Esophagus (tissue), 2 donors: ENCODE results near the gene KIF9. TPM values are rescaled to one million over a fixed set of nuclear protein-coding genes. Genes with fewer than 3 reads are reported as not detected.
"Not testable (repeated sequence)": the region's sequence is repeated elsewhere in the genome, so short reads cannot be mapped to it uniquely, and the experiment has no call there.

Experiments used
- H3K27ac ChIP-seq, 2 donors: one replicate each; pipeline ENCODE4 v1.5.1; 2013; ENCODE audit warnings: low read depth in 2 of 2, mild to moderate bottlenecking in 2 of 2, inconsistent platforms in 1 of 2, low read length in 1 of 2, moderate library complexity in 1 of 2
- H3K27me3 ChIP-seq, 2 donors: one replicate each; pipeline ENCODE4 v1.6.1; 2013; ENCODE audit warnings: low read length in 2 of 2, control low read depth in 1 of 2, mild to moderate bottlenecking in 1 of 2; ENCODE audit not compliant: insufficient read depth in 2 of 2, control insufficient read depth in 1 of 2
- H3K36me3 ChIP-seq, 2 donors: one replicate each; pipeline ENCODE4 v1.6.1; 2013; ENCODE audit warnings: low read length in 1 of 2; ENCODE audit not compliant: control insufficient read depth in 2 of 2, insufficient read depth in 2 of 2
- H3K4me1 ChIP-seq, 2 donors: one replicate each; pipeline ENCODE4 v1.6.1; 2013; ENCODE audit warnings: low read length in 1 of 2; ENCODE audit not compliant: control insufficient read depth in 2 of 2, insufficient read depth in 2 of 2
- H3K4me3 ChIP-seq, 2 donors: one replicate each; pipeline ENCODE4 v1.5.1; 2013; ENCODE audit warnings: low read length in 2 of 2, mild to moderate bottlenecking in 2 of 2, low read depth in 1 of 2, moderate library complexity in 1 of 2
- H3K9me3 ChIP-seq, 2 donors: one replicate each; pipeline ENCODE4 v1.6.1; 2013; ENCODE audit warnings: mild to moderate bottlenecking in 2 of 2, low read depth in 1 of 2, low read length in 1 of 2, moderate library complexity in 1 of 2; ENCODE audit not compliant: control insufficient read depth in 2 of 2, insufficient read depth in 1 of 2
- WGBS, 2 donors: extraction: QIAGEN DNeasy Blood & Tissue Kit; methylation state at CpG; one replicate each; pipeline ENCODE4 v1.1.7; 2013; 5-methylcytosine and 5-hydroxymethylcytosine counted together
- polyA plus RNA-seq, 2 donors: library from polyadenylated mRNA; stranded (reverse); fragments of 200-250 nt; gene quantifications; one replicate each; pipeline ENCODE4 v1.2.3, GENCODE V29; 2013
- donor health status: healthy with polysubstance abuse.
- donor health status: Bipolar disorder and iron deficiency.

The KIF9 gene
- polyA plus RNA-seq, 2 donors: 3.5 to 6.6 TPM

DNA sequence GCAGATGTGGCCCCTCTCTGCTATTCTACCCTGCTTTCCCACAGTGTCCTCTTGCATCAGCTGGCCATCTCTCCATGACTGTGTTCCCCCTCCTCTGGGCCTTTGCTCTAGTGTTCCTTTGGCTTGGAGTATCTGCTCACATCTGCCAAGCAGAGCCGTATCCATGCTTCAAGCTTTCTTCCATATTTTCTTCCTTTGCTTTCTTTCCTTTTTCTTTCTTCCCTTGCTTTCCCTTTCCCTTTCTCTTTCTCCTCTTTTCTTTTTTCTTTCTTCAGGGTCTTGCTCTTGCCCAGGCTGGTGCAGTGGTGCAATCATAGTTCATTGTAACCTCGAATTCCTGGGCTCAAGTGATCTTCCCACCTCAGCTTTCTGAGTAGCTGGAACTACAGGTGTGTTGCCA is 12.7 kb upstream of the KIF9 start:
- peaks cover 0 to 3% of the 10 kb centered on the region in 2 donors for H3K36me3 ChIP-seq
- no peak overlapping the region for H3K4me3 ChIP-seq
- peaks cover 3% of the 10 kb centered on the region in 2 donors for H3K4me1 ChIP-seq
- WGBS, 2 donors: 80 to 85% methylated on average over 2 of the region's 2 CpGs
- H3K27me3 ChIP-seq: no peaks in the 10 kb centered on the region
- H3K9me3 ChIP-seq: no peaks in the 10 kb centered on the region
- no peak overlapping the region for H3K27ac ChIP-seq

DNA sequence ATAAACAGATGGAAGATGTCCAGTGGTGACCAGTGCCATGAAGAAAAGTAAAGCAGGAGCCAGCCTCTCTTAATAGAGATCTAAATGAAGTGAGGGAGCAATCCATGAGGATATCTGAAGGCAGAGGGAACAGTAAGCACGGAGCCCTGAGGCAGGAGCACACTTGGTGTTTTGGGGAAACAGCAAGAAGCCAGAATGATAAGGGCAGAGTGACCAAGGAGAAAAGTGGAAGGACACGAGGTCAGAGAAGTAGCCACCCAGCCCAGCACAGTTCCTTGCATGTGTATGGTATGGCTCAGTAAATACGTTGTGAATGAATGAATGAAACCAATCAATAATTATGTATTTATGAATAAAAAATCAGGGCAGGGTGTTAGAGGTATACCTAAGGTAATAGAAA is 11.8 kb upstream of the KIF9 start:
- H3K9me3 ChIP-seq: no peaks in the 10 kb centered on the region
- H3K27ac ChIP-seq: no peak overlapping the region
- peaks cover 0 to 3% of the 10 kb centered on the region in 2 donors for H3K36me3 ChIP-seq
- H3K4me3 ChIP-seq: no peak overlapping the region
- 85 to 91% methylated on average over 3 of the region's 3 CpGs for WGBS, 2 donors
- H3K4me1 ChIP-seq: peaks cover 3% of the 10 kb centered on the region in 2 donors
- H3K27me3 ChIP-seq: no peaks in the 10 kb centered on the region

DNA sequence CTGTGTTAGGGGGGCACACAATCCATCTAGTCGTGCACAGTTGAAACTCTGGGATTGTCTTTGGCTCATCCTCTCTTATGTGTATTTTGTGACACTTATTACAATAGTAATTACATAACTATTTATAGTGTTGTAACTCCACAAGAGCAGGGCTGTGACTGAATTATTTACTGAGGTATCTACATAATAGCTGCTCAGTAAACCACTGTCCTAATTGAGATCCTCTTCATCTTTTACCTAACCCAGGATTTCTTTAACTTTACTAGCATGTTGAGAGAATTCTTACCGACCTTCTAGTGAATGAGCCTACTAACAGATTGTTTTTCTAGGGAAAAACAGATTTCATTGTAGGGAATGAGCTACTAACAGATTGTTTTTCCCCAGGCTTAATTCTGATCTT is 11.2 kb upstream of the KIF9 start:
- H3K27me3 ChIP-seq: no peaks in the 10 kb centered on the region
- 87 to 91% methylated on average over 2 of the region's 2 CpGs for WGBS, 2 donors

DNA sequence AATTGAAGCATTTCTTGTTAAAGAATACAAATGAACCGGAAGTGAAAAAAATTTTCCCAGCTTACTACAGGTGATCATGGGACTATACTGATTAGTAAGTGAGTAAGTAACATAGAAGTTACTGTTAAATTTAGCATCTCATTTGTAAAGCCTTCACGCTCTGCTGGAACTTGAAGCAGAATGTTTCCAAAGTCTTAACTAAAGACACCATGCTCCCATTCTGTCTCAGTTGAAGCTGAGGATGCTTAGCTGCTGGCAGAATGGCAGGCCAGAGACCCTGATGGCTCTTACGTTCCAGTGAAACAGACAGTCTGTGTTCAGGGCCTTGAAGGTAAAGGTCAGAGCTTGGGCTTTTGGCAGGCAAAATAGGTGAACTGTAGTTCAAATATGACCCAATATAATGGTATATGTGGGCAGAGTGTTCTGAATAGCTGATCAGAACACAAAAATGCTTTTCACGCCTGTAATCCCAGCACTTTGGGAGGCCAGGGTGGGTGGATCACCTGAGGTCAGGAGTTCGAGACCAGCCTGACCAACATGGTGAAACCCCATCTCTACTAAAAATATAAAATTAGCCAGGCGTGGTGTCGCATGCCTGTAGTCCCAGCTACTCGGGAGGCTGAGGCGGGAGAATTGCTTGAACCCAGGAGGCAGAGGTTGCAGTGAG is 9.3 kb upstream of the KIF9 start:
- WGBS, 2 donors: 94% methylated on average over 9 of the region's 9 CpGs
- not testable (repeated sequence) for H3K4me3 ChIP-seq, H3K4me1 ChIP-seq, H3K27ac ChIP-seq, H3K36me3 ChIP-seq, H3K9me3 ChIP-seq, H3K27me3 ChIP-seq

More for the DNA sequence above, 11.2 kb upstream of the KIF9 start:
- Histone ChIP-seq H3K4me1 (peaks cover 3% of the 10 kb centered on the region in 2 donors), H3K27ac (no peak overlapping the region), H3K36me3 (peaks cover 0 to 3% of the 10 kb centered on the region in 2 donors), H3K9me3 (no peaks in the 10 kb centered on the region), H3K4me3 (no peak overlapping the region)

DNA sequence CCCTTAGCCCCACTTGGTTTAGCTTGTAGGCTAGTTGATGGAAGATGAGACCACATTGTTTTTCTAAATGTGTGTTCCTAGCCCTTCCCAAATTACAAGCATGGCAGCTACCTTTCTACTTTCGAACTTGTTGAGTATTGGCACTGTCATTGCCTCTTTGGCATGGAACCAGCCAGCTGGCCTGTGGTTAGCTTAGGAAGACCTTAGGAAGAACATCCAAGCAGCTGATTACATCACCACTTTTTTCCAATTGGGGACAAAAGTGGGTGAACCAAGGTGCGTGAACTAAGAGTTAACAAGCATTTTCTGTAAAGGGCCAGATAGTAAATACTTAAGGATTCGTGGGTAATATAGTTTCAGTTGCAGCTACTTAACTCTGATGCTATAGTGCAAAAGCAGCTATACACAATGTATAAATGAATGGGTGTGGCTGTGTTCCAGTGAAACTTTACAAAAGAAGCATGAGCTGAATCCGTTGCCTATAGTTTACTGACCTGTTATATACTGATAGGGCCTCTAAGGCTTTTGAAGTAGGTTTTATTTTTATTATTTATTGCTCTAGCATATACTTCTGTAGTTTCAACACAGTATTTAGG is 8.7 kb upstream of the KIF9 start:
- no peak overlapping the region for H3K4me3 ChIP-seq
- peak overlapping the region; percentile 7 to 18 for H3K27ac ChIP-seq
- no peaks in the 10 kb centered on the region for H3K27me3 ChIP-seq
- H3K4me1 ChIP-seq: peaks cover 0 to 3% of the 10 kb centered on the region in 2 donors
- 70 to 75% methylated on average over 4 of the region's 4 CpGs for WGBS, 2 donors
- no peaks in the 10 kb centered on the region for H3K9me3 ChIP-seq
- H3K36me3 ChIP-seq: peaks cover 0 to 3% of the 10 kb centered on the region in 2 donors

DNA sequence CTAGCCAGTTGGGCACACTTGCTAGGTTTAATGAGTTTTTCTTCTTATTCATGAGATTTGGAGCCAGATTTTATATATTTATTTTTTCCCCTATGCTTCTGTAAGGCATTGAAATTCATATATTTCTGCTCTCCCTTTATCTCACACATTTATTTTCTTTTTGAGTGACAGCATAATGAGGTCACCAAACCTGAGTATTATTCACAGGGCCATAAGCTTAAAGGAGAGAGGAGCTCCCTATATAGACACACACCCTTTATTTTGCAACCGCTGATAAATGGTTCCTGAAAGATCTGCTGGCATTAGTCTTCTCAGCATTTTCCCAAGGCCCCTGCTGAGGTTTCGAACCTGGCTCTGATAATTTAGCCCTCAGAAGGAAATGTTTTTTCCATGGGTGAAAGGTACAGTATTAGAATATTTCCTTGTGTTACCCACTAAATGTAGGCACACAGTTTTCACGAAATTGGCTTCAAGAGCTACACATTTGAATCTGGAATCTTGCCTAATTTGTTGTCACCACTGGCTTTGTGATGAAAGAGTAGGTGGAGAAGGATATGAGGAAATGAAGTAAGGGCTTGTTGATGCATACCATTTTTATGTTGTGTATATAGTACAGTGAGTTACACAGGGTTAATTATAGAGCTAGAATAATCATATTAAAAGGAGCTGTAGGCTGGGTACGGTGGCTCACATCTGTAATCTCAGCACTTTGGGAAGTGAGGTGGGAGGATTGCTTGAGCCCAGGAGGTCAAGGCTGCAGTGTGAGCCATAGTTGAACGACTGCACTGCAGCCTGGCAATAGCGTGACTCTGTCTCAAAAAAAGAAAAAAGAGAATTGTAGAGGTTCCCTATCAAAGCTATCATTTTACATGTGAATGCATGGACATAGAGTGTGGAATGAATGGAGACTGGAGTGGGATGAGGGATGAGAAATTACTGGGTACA is 6.6 kb upstream of the KIF9 start:
- WGBS, 2 donors: 77 to 78% methylated on average over 6 of the region's 6 CpGs
- peaks cover 0 to 3% of the 10 kb centered on the region in 2 donors for H3K4me1 ChIP-seq
- no peaks in the 10 kb centered on the region for H3K9me3 ChIP-seq
- peak overlapping the region; percentile 52 to 80 for H3K27ac ChIP-seq
- no peak overlapping the region for H3K4me3 ChIP-seq
- no peaks in the 10 kb centered on the region for H3K27me3 ChIP-seq
- peaks cover 0 to 3% of the 10 kb centered on the region in 2 donors for H3K36me3 ChIP-seq

DNA sequence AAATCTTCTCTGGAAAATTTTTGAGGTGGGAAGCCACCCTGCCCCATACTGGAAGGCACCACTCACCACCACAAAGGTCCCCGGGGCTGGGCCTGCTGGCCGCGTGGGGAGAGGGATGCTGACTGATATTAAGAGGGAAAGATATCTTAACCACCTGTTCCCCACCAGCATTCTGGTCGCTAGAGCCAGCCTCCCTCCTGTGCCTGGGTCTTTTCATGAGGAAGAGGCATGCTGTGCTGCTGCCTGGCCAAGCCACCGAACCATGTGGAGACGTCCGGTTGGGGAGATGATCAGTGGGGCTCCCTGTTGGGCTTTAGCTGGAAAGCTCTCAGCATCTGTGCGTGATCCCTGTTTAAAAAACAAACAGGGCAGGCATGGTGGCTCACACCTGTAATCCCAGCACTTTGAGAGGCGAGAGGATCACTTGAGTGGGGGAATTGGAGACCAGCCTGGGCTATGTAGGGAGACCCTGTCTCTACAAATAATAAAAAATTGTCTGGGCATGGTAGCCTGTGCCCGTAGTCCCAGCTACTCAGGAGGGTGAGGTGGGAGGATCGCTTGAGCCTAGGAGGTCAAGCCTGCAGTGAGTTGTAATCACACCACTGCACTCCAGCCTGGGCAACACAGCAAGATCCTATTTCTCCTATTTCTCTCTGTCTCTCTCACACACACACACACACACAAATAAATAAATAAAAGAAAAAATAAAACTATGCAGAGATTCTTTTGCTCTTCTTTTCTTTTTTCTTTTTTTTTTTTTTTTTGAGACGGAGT is 1.2 kb upstream of the KIF9 start:
- no peaks in the 10 kb centered on the region for H3K36me3 ChIP-seq
- H3K9me3 ChIP-seq: no peaks in the 10 kb centered on the region
- H3K27me3 ChIP-seq: no peaks in the 10 kb centered on the region
- H3K4me3 ChIP-seq: peak overlapping the region; percentile 97
- H3K4me1 ChIP-seq: no peaks in the 10 kb centered on the region
- 31 to 32% methylated on average over 12 of the region's 12 CpGs for WGBS, 2 donors
- peak overlapping the region; percentile 44 to 98 for H3K27ac ChIP-seq

DNA sequence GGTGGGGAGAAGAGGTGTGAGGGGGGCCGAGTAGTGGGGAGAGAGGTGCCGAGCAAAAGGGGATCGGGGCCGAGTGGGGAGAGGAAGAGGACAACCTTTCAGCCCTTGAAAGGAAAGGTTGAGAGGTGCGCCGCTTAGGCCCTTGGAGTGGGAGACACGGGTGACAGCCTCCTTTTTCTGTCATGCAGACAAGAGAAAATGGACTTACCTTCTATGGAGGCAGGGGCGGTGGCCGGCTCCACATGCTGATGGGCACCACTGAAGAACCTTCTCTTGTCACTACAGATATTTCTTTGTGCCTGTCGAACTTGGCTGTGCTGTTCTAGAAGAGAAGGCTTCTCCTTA is 566 bp upstream of the KIF9 start:
- 1% methylated on average over 10 of the region's 10 CpGs for WGBS, 2 donors
- H3K9me3 ChIP-seq: no peaks in the 10 kb centered on the region
- no peaks in the 10 kb centered on the region for H3K4me1 ChIP-seq
- no peaks in the 10 kb centered on the region for H3K36me3 ChIP-seq
- H3K4me3 ChIP-seq: peak overlapping the region; percentile 97
- H3K27ac ChIP-seq: peak overlapping the region; percentile 98 to 99
- H3K27me3 ChIP-seq: no peaks in the 10 kb centered on the region

DNA sequence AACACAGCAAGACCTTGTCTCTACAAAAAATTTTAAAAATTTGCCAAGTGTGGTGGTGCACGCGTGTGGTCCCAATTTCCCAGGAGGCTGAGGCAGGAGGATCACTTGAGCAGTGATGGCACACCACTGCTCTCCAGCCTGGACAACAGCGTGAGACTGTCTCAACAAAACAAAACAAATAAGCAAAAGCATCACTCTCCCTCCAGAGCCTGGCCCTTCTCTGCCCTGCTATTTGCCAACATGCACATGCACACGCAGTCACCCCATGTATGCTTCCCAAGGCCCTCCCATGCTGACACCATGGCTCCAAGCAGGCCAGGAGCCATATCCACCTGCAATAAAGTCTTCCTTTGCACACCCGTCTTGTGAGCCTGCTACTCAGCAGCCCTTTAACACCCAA is 2.1 kb downstream of the KIF9 start:
- no peaks in the 10 kb centered on the region for H3K27me3 ChIP-seq
- WGBS, 2 donors: 94 to 96% methylated on average over 5 of the region's 5 CpGs
- H3K9me3 ChIP-seq: no peaks in the 10 kb centered on the region
- H3K4me1 ChIP-seq: no peaks in the 10 kb centered on the region
- H3K36me3 ChIP-seq: peaks cover 0 to 2% of the 10 kb centered on the region in 2 donors
- H3K27ac ChIP-seq: no peak overlapping the region
- no peak overlapping the region for H3K4me3 ChIP-seq
